K562 (cell line): ENCODE measurements around the gene PODNL1. TPM values are rescaled to one million over a fixed set of nuclear protein-coding genes. Genes with fewer than 3 reads are reported as not detected.
A peak's percentile ranks its signal among the peaks of the same experiment; 100 is the strongest.

Experiments used
- ATAC-seq: fragments of 200-7000 bp; cut with Tn5 transposase; 3 replicates; pipeline ENCODE4 v1.9.1; 2020; ENCODE audit warnings: moderate library complexity
- BruUV-seq: library from RNA; stranded (reverse); fragments of 400-500 nt; replicated peaks from 2 replicates; lab custom pipeline; 2021; lab: Mats Ljungman, UMichigan
- CTCF ChIA-PET: fragments of 300-600 bp; formaldehyde crosslinking; extraction: SDS; loops from one replicate; lab custom pipeline; 2021; ENCODE audit warnings: low intra/inter-chr PET ratio; lab: Yijun Ruan, JAX
- POLR2A ChIA-PET: fragments of 300-600, 350-650 bp; sonication (Branson Sonifier 250); formaldehyde crosslinking; extraction: SDS; loops from one replicate; lab custom pipeline; 2021; ENCODE audit warnings: antibody characterized with exemption, inconsistent platforms; lab: Yijun Ruan, JAX
- DNase-seq, 4 experiments: peaks; one replicate each; pipeline versions ENCODE4 v3.0.0 to v3.0.0-alpha.2; 2011 to 2018; ENCODE audit warnings: low spot score in 3 of 4, mixed read lengths in 3 of 4; ENCODE audit errors: extremely low read depth in 1 of 4
- FAIRE-seq: peaks from 2 replicates; lab custom pipeline; 2011; peaks lifted over from hg19 to GRCh38; lab: Jason Lieb, UNC
- H2AFZ ChIP-seq: 2 replicates; pipeline ENCODE4 v1.6.0; 2011; ENCODE audit warnings: low read depth, low read length, control low read depth, inconsistent platforms
- H3K27ac ChIP-seq: fragments of 200-600 bp; 3 replicates; pipeline ENCODE4 v1.8.0; 2011; ENCODE audit warnings: low read depth, mild to moderate bottlenecking, control low read depth, inconsistent platforms, low read length, moderate library complexity, mixed read lengths; ENCODE audit errors: extremely low read depth
- H3K27me3 ChIP-seq, 2 experiments: fragments of 300-600 bp in 1 of 2; 2 replicates in 1 of 2; 3 replicates in 1 of 2; pipeline versions ENCODE4 v1.6.0 to v1.8.0; 2011; ENCODE audit warnings: inconsistent platforms in 2 of 2, low read length in 2 of 2, mild to moderate bottlenecking in 1 of 2, mixed read lengths in 1 of 2, moderate library complexity in 1 of 2; ENCODE audit not compliant: control insufficient read depth in 2 of 2, insufficient read depth in 2 of 2
- H3K36me3 ChIP-seq: fragments of 300-600 bp; 3 replicates; pipeline ENCODE4 v1.8.0; 2011; ENCODE audit warnings: mild to moderate bottlenecking, low read length, inconsistent platforms; ENCODE audit not compliant: control insufficient read depth, insufficient read depth
- H3K4me1 ChIP-seq, 2 experiments: fragments of 200-600 bp in 1 of 2; replicated peaks in 1 of 2; 2 replicates in 1 of 2; 3 replicates in 1 of 2; pipeline versions ENCODE4 v1.5.1 to v1.8.0; 2011; ENCODE audit warnings: inconsistent platforms in 2 of 2, low read length in 2 of 2, mild to moderate bottlenecking in 1 of 2, mixed read lengths in 1 of 2, moderate library complexity in 1 of 2; ENCODE audit not compliant: control insufficient read depth in 2 of 2, insufficient read depth in 2 of 2
- H3K4me2 ChIP-seq: 2 replicates; pipeline ENCODE4 v1.6.1; 2011; ENCODE audit warnings: low read length, control low read depth, inconsistent platforms, mixed read lengths; ENCODE audit not compliant: insufficient read depth
- H3K4me3 ChIP-seq: fragments of 200-600 bp; sonication (generic), shearing (Covaris generic); 2 replicates; pipeline ENCODE4 v1.5.1; 2016; ENCODE audit warnings: control low read depth, inconsistent platforms
- H3K79me2 ChIP-seq: fragments of 200-600 bp; 3 replicates; pipeline ENCODE4 v1.8.0; 2011; ENCODE audit warnings: low read length, inconsistent platforms; ENCODE audit not compliant: control insufficient read depth, insufficient read depth
- H3K9ac ChIP-seq, 2 experiments: 2 replicates each; pipeline versions ENCODE4 v1.6.0 to v1.6.1; 2011; ENCODE audit warnings: low read depth in 2 of 2, low read length in 2 of 2, control low read depth in 1 of 2, inconsistent platforms in 1 of 2, mild to moderate bottlenecking in 1 of 2, mixed read lengths in 1 of 2; ENCODE audit not compliant: insufficient read depth in 1 of 2
- H3K9me1 ChIP-seq: one replicate; pipeline ENCODE4 v1.6.0; 2011; ENCODE audit warnings: inconsistent platforms, mild to moderate bottlenecking, low read length, moderate library complexity; ENCODE audit not compliant: control insufficient read depth, insufficient read depth
- H3K9me3 ChIP-seq: replicated peaks from 2 replicates; pipeline ENCODE4 v1.5.1; 2011; ENCODE audit warnings: low read depth, low read length, inconsistent platforms; ENCODE audit not compliant: control insufficient read depth, insufficient read depth
- H4K20me1 ChIP-seq: replicated peaks from 2 replicates; pipeline ENCODE4 v1.6.1; 2011; ENCODE audit warnings: low read length, inconsistent platforms, mixed read lengths; ENCODE audit not compliant: control insufficient read depth, insufficient read depth
- CLOCK ChIP-seq: fragments of 250-450 bp; sonication (Bioruptor Pico); IDR thresholded peaks from 2 replicates; pipeline ENCODE4 v1.4.0; 2020; ENCODE audit warnings: mild to moderate bottlenecking, moderate library complexity, borderline replicate concordance
- CTCFL ChIP-seq: IDR thresholded peaks from 2 replicates; pipeline ENCODE4 v1.6.1; 2011; ENCODE audit warnings: borderline replicate concordance, low read depth, mild to moderate bottlenecking, moderate library complexity, low read length; ENCODE audit not compliant: insufficient read depth, poor library complexity, severe bottlenecking
- PTTG1 ChIP-seq: fragments of 450-650 bp; IDR thresholded peaks from 2 replicates; pipeline ENCODE4 v1.6.1; 2016; ENCODE audit warnings: low read depth, mild to moderate bottlenecking, missing genetic modification characterization, missing compliant biosample characterization
- ZBTB33 ChIP-seq: sonication (generic); formaldehyde crosslinking; IDR thresholded peaks from 2 replicates; pipeline ENCODE4 v1.8.1; 2023; ENCODE audit warnings: mild to moderate bottlenecking, missing genetic modification reagents
- WGBS: fragments of 100-300 bp; shearing (Covaris generic); methylation state at CpG from one replicate; pipeline ENCODE4 v1.1.6; 2016; ENCODE audit warnings: low coverage, mixed read lengths; ENCODE audit not compliant: insufficient coverage; ENCODE audit errors: missing lambda C conversion rate; 5-methylcytosine and 5-hydroxymethylcytosine counted together
- in situ Hi-C: fragments of 300-500 bp; cut with MboI; formaldehyde crosslinking; loops from 4 replicates; pipeline ENCODE4 v1.15.0; 2018; ENCODE audit warnings: inconsistent platforms, mixed read lengths
- intact Hi-C: fragments of 100-400 bp; cut with micrococcal nuclease; formaldehyde crosslinking; loops from 2 replicates; pipeline ENCODE4 v1.14.2; 2022
- polyA plus RNA-seq, 8 experiments: library from polyadenylated mRNA; depleted of rRNA in 4 of 8; stranded (reverse) in 5 of 8; unstranded in 3 of 8; fragments of >200 nt; fragmentation: Nextera tagmentation in 2 of 8; fragmentation: Illumina TruSeq in 1 of 8; extraction: Ambion mirVana in 2 of 8; extraction: Trizol in 1 of 8; gene quantifications; 2 replicates each; pipeline versions ENCODE4 v1.2.1 to v1.2.3, GENCODE V29; 2011 to 2014; ENCODE audit warnings: inconsistent platforms in 1 of 8, missing spikeins in 1 of 8
- total RNA-seq, 7 experiments: library from RNA; depleted of rRNA in 6 of 7; stranded (reverse); fragments of >200 nt in 6 of 7; fragmentation: Illumina TruSeq in 2 of 7; extraction: Trizol in 2 of 7; gene quantifications; 2 replicates each; pipeline versions ENCODE4 v1.2.1 to v1.2.3, GENCODE V29; 2011 to 2021; ENCODE audit warnings: low replicate concordance in 1 of 7

PODNL1 gene
- total and polyA plus RNA-seq, 9 of the 15 experiments (the other 6 are each of a cell fraction or from before 2014, with no cell fraction given): 0.18 to 0.47 (median 0.23) TPM; not detected in 3

- in situ Hi-C loops: no loop called here
- no peaks in the 10 kb centered on the region for H3K79me2 ChIP-seq
- H3K9me3 ChIP-seq: no peaks in the 10 kb centered on the region
- TF ChIP-seq CTCFL: peak; percentile 9
- no peak for TF ChIP-seq PTTG1 (tag)
- no peak for TF ChIP-seq CLOCK (CRISPR knock-in tag)
- peak; percentile 82 for TF ChIP-seq ZBTB33 (CRISPR knock-in tag)
- H3K9ac ChIP-seq: no peak overlapping the region
- H3K27ac ChIP-seq: no peak overlapping the region
- H3K4me1 ChIP-seq: peaks cover 0 to 24% of the 10 kb centered on the region in 2 experiments; a peak in 2 of 5 replicates
- ChIA-PET CTCF (no interaction called here), POLR2A (no interaction called here)
- BruUV-seq: no TSS peak
- no peak for ATAC-seq
- no peak overlapping the region for H3K4me2 ChIP-seq
- H3K27me3 ChIP-seq: no peaks in the 10 kb centered on the region
- H3K4me3 ChIP-seq: no peak overlapping the region
- no peak for DNase-seq
- H3K9me1 ChIP-seq: no peaks in the 10 kb centered on the region
- H4K20me1 ChIP-seq: no peaks in the 10 kb centered on the region
- H2AFZ ChIP-seq: no peak overlapping the region
- H3K36me3 ChIP-seq: peaks cover 78% of the 10 kb centered on the region; the same call in 2 of the 3 replicates
- WGBS: 92% methylated on average over 8 of the region's 20 CpGs
- intact Hi-C loops: no loop called here
- no peak for FAIRE-seq
These were observed 27.9 kb upstream of the PODNL1 start for GRCh38 chr19:13965926-13966683.
